PFSK-1 (cell line): ENCODE data around the gene FMN1.

Source experiments
- FOXP2 ChIP-seq: optimal IDR thresholded peaks from 2 replicates; pipeline ENCODE3; 2011; ENCODE audit warnings: borderline replicate concordance, control low read depth, inconsistent platforms; ENCODE audit not compliant: insufficient read depth; ENCODE audit errors: extremely low read length, extremely low read depth
- POLR2AphosphoS5 ChIP-seq: IDR thresholded peaks from 2 replicates; pipeline ENCODE4 v1.6.1; 2012; ENCODE audit warnings: low read depth, mild to moderate bottlenecking, control low read depth, low read length, moderate library complexity
- REST ChIP-seq, 2 experiments: IDR thresholded peaks; 2 replicates each; pipeline versions ENCODE4 v1.6.1 to v1.8.0; 2011 to 2012; ENCODE audit warnings: low read depth in 2 of 2, low read length in 2 of 2, control low read depth in 1 of 2, inconsistent platforms in 1 of 2, mild to moderate bottlenecking in 1 of 2, moderate library complexity in 1 of 2; ENCODE audit not compliant: insufficient read depth in 1 of 2
- SIN3A ChIP-seq: IDR thresholded peaks from 2 replicates; pipeline ENCODE4 v1.6.1; 2012; ENCODE audit warnings: mild to moderate bottlenecking, low read length, moderate library complexity, borderline replicate concordance; ENCODE audit not compliant: insufficient read depth
- TAF1 ChIP-seq: IDR thresholded peaks from 2 replicates; pipeline ENCODE4 v1.6.1; 2012; ENCODE audit warnings: low read length, control low read depth, borderline replicate concordance; ENCODE audit not compliant: insufficient read depth

Gene FMN1

GRCh38 chr15:32730677-32731654 is 463.5 kb downstream of the FMN1 start:
- TF ChIP-seq SIN3A (no peak), FOXP2 (no peak), TAF1 (no peak), POLR2AphosphoS5 (no peak), REST (IDR thresholded peaks at IDR 0.05; ENCODE audit: insufficient read depth in 1 of 2, low read depth in 2 of 2, low read length in 2 of 2) (no peak)

DNA sequence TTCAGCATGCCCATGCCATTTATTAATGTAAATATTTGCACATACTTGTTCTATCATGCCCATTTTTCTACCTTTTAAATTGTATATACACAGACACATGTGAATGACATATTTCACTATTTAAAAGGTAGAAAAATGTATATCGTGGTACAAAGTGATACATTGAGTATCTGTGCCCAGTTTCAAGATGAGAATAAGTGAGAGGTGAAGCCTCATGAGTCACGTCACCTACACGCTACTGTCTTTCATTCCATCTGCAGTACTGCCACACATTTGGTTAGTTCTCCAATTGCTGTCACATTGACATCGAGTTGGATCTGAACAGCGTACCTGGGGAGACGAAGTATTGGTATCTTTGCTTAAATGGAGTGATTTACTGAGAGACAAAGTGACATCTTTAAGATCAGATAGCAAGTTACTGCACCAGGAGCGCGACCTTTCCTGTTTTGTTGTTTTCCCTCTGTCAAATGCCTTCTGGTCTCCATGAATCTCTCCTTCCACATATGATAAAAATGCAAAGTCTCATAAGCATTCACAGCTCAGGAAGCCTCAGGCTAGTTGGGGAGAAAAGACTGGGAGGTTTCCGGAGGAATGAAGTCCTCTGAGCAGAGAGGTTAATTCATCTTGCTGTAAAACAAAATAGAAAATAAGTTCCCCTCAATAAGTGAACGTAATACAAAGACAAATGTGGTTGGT is 464.7 kb downstream of the FMN1 start:
- TF ChIP-seq TAF1 (no peak), FOXP2 (no peak)

DNA sequence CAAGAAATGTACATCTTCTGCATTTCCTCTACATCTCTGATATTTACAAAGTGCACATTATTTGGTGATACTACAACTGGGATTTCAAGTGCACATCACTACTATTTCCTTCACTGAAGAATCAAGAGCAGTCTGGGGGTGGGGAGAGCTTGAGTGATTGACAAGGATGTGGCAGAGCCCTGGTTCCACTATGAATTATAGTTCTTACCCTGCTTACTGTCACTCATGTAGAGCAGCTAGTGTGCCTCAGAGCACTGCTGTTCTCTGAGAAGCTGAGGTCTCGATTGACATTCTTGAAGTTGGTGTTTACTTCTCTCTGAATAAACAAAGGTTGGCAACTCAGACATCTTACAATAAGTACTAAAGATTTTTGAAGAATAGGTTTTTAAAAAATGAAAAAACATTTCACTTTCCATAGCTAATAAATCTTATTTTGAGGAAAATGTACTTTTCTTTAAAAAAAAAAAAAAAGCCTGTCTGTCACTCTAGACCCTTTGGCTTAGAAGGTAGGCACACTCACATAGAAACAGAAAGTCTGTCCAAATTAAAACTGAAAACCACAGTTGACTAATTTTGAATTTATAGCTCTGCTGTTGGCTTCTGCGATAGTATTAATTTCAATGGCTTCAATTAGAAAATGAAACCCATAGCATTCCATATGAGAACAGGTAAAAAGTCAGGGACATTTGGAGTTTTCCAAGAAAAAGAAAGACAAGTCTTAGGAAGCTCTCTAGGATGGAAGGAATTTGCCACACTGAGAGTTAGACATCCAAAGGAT is 471.2 kb downstream of the FMN1 start:
- no peak for TF ChIP-seq REST (IDR thresholded peaks at IDR 0.05; ENCODE audit: insufficient read depth in 1 of 2, low read depth in 2 of 2, low read length in 2 of 2)
- TF ChIP-seq TAF1 = no peak
- TF ChIP-seq FOXP2 = no peak
- TF ChIP-seq POLR2AphosphoS5 = no peak
- no peak for TF ChIP-seq SIN3A

DNA sequence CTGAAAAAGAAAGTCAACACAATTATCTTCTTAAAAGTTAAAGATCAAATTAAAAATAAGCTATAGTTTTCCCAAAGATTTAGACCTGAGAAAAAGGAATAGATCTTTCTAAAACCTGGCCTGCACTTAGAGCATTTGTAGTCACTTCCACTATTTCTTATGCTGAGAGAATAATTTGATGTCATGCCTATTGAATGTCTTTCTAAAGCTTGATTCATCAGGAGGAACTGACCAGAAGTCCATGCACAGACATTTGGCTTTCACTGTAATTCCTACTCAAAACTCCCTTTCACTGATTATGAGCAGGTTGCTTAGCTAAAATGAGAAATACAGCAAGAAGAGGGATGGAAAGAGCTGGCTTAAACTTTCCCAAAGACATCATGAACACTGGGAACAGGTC is 472.4 kb downstream of the FMN1 start:
- TF ChIP-seq FOXP2 (no peak), POLR2AphosphoS5 (no peak)

GRCh38 chr15:32721596-32721995 is 472.9 kb downstream of the FMN1 start:
- TF ChIP-seq SIN3A (no peak), POLR2AphosphoS5 (no peak), TAF1 (no peak), FOXP2 (no peak), REST (IDR thresholded peaks at IDR 0.05; ENCODE audit: insufficient read depth in 1 of 2, low read depth in 2 of 2, low read length in 2 of 2) (no peak)
